GM18861 (cell line): Measurements from ENCODE around the gene C4BPA.

Experiments used
- ATAC-seq: cut with Tn5 transposase; IDR thresholded peaks from one replicate; pipeline ENCODE4 v1.9.1; 2021; ENCODE audit not compliant: unreplicated experiment

Gene C4BPA

DNA sequence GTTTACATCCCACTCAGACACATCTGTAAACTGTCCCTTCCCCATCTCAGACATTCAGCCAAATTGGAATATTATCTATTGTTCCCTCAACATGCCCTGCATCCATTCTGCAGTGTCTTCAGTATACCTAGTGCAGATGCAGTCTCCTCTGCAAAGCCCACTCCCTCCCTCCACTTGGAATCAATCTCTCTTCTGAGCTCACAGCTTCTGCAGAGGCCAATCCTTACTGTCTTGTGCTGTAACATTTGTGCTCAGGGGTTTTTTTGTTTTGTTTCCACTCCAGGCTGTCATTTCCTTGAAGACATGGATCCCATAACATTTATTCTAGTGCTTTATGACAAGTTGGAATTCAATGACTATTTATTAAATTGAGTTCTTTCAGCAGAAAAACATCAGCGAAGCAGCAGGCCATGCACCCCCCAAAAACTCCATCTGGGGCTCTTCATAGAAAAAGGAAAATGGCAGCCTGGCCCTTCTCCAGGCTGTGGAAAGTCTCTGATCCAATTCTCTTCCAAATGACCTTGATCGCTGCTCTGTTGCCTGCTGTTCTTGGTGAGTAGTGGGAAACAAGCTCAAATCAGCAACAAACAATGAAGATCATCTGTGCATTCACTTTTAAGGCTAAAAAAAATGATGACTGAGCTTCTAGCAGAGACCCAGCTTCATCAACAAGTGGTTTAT lies 8.7 kb downstream of the C4BPA start:
- no peak for ATAC-seq

DNA sequence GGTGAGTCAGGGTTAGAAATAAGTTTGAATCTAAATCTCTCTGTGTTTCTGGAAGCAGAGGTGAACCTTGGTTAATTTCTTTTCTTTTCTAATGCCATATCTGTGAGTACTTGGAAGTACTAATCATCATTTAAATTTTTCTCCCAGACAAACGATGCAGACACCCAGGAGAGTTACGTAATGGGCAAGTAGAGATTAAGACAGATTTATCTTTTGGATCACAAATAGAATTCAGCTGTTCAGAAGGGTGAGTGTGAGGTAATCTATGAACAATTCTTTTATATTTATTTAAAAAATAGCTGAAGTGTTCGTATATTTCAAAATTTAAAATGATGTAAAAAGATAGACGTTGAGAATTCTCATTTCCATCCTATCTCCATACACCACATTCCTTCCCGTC lies 11.2 kb downstream of the C4BPA start:
- no peak for ATAC-seq

DNA sequence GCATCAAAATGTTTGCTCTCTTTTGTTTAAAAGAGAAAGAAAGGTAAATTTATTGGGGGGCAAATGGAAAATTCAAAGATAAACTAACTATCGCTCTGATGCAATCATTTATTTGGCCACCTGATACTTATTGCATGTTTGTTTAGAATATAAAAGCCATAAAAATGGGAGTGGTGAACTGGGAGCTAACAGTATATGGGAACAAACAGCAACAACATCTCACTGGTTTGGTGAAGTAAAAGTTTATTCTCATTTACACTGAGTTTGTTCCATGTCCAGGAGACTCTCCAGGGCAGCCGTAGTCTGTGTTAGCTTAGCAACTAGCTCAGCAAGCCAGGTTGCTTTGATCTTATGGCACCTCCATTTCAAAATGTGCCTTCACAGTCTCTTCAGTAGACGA lies 20.4 kb downstream of the C4BPA start:
- no peak for ATAC-seq

DNA sequence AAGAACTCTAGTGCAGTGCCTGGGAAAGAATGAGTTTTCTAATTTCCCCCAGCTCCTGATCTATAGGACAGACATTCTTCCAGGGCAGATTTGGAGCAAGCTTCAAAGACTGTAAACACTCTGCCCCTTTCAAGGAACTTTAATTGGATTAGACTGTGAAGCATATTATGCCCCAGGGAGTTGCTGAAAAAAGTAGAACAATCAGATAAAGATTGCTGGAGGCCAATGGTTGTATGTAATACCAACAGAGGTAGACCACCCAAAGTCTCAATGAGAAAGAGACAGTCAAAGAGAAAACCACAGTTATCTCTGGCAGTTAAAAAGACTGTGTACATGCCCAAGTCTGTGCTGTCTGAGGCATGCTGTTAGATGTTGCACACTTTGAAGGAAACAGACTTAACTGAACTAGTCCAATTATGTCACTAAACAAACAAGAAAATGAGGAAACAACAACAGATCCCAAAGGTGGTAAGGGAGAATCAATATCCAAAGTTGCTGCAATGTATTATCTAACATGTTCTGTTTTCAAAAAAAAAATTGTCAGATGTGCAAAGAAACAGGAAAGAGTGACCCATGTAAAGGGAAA lies 24.4 kb downstream of the C4BPA start:
- ATAC-seq: no peak

DNA sequence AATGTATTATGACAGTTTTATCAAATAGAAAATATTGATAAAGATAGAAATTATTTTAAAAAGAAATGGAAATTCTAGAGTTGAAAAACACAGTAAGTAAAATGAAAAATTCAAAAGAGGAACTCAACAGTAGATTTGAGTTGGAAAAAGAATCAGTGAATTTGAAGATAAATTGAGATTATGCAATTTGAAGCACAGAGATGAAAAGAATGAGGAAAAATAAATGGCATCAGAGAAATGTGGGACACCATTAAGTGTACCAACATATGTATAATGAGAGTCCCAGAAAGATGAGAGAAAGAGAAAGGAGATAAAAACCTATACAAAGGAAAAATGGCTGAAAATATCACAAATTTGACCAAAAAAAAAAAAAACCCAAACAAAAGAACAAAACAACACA lies 25.0 kb downstream of the C4BPA start:
- ATAC-seq: no peak

DNA sequence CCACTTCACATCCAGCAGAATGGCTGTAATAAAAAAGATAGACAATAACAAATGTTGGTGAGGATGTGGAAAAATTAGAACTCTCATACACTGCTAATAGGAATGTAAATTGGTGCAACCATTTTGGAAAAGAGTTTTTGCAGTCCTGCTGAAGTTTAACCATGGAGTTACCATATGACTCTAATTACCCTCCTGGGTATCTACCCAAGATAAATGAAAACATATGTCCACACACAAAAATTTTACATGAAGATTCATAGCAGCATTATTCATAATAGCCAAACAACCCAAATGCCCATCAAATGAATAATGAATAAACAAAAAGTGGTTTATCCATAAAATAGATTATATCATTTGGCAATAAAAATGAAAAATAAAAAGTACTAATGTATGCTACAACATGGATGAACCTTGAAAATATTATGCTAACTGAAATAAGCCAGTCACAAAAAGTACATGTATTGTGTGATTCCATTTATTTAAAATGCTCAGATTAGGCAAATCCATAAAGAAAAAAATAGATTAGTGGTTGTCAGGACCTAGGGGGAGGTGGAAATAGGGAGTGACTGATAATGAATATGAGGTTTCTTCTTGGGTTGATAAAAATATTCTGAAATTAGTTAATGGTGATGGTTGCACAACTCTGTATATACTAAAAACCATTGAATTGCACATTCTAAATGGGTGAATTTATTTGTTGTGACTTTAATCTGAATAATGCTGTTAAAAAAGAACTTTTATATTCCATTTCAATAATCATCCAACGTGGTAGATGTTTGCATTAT lies 26.4 kb downstream of the C4BPA start:
- ATAC-seq: no peak

DNA sequence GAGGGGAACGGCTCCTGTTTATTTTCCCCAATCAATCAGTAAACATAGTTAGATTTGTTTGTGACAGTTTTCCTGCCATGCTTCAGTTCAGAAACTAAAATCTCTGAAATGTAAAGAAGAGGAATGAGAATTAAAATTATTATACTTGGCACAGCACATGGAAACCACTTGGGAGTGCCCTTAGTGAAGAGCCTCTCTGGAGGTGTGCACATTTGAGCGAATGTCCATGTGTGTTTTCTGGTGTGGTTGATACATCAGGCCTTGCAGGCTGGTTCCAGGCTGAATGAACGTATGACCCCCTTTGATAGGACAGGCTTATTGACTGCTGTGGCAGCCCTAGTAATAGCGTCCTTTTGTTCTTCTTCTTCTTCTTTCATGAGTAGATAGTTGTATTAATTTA lies 27.1 kb downstream of the C4BPA start:
- no peak for ATAC-seq

DNA sequence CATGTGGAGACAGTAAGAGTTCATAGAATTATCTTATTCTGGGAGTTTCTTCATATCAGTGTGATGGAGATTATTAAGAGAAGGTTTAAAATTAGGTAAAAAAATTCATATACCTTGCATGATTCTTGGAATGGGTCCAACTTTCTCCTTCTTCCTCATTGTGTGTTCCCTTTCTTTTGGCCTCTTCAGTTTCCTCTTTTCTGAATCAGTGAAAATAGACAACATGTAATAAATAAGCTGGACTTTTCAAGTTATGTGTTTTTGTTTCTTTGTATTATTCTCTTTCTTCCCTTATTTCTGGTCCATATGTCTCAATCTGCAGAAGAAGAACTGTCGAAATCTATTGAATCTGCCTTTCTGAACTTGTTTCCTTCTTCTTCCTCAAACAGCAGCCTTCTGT lies 30.5 kb downstream of the C4BPA start:
- ATAC-seq: no peak

DNA sequence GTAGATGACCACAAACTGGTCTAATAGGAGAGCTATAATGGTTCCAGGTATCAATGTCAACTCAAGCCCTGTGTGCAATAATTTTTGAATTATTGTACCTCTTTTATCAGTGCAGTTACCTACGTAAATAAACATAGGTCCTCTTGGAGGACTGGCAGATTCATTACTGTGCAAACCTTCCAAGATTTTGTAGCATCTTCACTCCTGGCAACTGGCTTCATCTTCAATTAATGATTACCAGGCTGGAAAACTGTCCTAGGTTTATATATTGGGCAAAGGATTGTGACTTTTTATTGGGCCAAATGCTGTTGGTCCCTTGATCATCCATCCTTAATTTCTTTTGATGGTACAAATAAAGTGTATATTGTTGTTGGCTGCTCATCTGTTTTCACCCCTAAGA lies 35.6 kb downstream of the C4BPA start:
- no peak for ATAC-seq

DNA sequence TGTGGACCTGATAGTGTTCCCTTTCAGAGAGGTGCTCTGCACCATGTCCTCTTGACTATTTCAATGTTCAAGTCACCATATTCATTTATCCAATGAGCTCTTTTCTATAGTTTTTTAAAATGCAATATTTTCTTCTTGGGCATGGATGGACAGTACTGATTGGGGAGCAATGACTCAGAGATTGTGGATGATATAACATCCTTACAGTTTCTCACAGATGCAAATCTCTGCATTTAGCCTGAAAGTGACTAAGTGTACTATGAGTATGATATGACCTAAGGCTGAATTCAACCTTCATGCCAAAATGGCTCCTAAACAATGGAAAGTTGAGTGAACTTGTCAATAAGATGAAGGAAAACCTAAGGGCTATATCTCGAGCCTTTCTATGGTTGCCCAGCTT lies 36.5 kb downstream of the C4BPA start:
- no peak for ATAC-seq

DNA sequence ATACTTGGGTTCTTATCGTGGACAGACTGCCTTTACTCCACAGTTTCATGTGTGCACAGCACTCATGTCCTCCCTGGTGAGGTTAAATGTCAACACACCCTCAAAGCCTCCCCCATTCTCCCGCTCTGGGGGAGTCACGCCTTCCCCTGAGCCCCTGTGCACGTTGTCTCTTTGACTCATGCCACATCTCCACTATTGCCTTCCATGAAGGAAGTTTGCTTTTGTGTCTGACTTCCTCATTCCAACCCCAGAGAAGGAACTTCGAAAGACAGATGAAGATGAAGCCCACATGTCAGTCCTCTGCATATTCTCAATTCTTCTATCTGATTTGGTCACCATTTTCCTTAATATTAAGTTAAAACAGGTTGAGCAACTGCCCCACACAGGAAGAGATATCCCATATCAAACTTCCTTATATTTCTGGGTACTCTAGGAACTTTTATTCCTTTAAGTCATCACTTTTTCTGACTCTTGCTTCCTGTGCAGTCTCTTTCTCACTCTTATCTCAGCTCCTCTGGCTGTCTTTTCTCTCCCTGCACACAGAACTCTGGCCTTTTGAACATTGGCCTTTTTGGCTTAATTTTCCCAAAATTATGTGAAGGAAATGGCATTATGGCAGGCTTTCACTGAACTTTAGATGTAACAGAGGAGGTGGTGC lies 41.5 kb downstream of the C4BPA start:
- ATAC-seq: no peak

DNA sequence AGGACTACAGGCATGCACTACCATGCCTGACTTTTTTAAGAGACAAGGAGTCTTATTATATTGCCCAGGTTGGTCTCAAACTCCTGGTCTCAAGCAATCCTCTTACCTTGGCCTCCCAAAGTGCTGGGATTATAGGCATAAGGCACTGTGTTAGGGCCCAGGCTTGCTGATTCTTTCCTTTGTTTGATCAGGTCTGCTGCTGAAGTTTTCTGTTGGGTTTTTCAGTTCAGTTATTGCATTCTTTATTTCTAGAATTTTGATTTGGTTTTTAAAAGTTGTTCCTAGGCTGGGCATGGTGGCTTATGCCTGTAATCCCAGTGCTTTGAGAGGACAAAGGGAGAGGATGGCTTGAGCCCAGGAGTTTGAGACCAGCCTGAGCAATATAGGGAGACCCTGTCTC lies 47.9 kb downstream of the C4BPA start:
- no peak for ATAC-seq

DNA sequence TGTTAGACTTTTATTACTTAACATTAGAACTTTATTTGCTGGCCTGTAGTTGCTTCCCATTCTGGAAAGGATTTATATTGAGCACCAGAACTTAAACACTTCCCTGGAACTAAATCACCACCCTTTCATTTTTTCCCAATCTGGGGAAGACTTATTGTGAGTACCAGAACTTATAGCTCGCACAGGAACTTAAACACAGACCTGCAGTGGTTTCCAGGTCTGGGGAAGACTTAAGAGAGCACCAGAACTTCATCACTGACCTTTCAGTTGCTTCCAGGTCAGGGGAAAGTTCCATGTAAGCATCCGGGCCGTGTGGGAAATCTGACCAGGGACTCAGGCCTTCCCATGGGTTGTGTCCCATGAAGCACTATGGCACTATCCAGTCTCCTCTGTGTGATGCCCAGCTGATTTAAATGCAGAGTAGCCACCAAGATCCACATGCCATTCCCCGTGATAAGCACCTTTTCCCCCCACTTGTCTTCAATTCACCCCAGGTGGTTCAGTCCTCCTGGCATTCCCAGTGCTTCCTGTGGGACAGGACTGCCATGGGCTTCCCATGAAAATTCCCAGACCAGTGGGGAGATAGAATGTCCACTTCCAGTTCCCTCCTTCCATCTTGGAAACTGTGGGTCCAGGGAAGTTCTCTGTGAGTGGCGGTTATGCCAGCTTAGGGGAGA lies 48.9 kb downstream of the C4BPA start:
- no peak for ATAC-seq

DNA sequence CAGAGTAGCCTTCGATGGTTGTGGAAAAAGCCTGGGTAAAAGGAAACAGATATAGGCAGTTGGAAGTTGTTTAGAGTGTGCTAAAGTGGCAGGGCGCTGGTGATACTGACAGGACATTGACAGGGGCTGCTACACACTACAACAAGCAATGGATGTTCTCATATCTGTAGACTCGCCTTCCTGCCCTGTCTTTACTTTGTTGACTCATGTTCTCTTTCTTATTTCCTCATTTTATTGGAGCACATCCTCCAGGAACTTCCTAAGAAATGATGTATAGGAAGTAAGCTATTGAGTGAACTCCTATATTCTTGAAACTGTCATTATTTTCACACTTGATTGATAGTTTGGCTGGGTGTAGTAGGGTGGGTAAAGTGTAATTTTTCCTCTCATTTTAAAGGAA lies 51.0 kb downstream of the C4BPA start:
- no peak for ATAC-seq

DNA sequence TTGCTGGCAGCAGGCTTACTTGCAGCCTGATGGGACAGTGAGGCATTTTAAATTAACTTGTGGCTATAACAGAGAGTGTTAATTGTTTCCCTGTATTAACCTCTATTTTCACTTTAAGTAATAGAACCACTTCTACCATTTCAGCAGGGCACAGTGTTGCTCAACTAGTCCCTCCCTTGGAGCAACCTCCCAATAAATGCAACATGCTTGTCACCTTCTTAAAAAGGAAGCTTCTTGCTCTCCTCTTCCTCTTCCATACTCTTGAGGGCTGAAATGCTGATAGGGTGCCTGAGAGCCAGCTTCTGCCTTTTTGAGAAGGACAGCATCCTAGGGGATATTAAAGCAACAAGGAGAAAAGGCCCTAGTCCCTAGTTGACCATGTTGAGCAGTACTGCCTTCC lies 52.1 kb downstream of the C4BPA start:
- no peak for ATAC-seq

DNA sequence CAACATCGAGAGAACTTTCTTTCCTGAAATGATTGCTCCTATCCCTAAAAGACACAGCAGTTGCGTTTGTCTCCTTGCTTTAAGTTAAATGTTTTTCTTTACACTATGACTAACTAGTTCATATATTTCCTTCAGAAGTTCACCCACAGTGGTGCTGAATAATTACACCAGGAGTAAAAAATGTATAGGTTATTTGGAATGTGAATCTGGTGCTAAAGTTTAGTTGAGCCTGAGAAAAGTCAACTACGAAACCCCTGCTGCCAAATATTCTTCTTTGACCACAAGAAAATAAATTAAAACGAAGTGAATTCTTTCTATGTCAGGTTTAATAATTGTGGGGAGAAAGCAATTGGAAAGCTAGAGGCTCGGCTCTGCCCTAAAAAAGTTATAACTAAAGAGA lies 52.8 kb downstream of the C4BPA start:
- no peak for ATAC-seq

DNA sequence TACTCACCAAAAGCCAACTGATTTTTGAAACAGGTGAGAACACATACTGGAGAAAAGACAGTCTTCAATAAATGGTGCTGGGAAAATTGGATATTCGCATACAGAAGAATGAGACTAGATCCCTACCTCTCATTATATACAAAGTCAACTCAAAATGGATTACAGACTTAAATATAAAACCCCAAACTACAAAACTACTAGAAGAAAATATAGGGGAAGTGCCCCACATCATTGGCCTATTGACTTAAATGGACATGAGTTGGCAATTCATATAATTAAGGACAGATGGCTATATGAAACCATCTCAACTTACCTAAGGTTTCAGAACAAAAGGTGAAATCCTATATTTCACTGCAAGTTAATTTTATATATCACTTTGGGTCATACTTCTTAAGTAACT lies 60.1 kb downstream of the C4BPA start:
- no peak for ATAC-seq

DNA sequence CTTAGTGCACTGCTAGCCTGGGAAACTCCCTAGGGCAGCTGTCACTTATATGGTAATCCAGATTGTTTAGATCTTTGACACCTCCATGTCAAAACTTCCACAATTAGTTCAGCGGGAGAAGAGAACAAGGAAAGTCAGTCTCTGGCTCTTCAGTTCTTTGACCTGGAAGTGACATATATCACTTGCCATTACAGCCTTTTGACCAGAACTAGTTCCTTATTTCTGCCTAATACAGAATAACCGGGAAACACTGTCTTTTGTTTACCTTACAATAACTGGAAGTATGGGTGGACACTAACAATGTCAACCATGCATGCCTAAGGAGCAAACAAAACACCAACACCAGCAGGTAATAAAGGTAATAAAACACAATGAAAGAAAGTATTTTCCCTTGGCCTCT lies 68.3 kb downstream of the C4BPA start:
- no peak for ATAC-seq

DNA sequence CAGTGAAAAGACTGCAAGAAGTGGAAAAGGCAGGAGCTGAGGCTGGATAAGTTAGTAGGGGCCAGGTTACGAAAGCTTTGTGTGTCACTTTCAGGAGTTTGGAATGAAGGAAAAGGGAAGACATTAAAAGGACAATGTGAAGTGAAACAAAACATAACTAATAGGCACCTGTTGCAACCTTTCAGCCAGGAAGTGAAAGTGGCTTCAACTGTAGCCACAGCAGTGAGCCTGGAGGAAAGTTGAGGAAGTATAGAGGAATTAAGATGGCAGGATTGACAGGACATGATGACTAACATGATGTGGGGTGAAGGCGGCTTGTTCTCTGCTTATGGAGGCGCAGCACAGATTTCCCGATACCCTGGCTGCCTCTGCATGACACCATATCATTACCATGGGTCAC lies 68.9 kb downstream of the C4BPA start:
- ATAC-seq: no peak

DNA sequence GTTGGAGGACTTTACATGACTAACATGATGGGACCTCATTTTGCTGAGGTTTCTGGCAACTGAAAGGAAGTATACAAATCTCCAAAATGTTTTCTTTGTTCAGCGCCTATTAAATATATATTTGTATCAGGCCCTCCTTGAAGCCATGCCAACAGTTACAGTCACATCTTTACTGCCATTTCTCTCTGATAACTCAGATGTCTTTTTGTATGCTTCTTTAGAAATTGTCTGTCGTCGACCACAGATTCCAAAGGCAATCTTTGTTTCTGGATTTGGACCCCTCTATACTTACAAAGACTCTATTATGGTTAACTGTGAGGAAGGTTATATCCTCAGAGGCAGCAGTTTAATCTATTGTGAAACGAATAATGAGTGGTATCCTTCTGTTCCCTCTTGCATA lies 69.4 kb downstream of the C4BPA start:
- ATAC-seq: no peak

DNA sequence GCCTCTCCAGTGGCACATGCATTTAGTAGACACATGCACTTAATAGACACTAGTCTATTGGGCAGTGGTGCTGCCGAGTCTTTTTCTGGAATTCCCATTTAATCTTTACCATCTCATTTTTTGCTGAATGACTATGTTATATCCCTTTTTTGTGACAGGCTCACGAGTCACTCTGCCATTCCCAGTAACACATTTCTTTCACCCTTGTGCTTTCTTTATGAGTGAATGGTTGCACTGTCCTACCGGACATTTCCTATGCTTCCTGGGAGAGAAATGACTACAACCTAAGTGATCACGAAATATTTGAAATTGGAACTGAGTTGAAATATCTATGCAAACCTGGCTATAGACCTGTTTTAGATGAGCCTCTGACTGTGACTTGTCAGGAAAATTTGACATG lies 70.9 kb downstream of the C4BPA start:
- no peak for ATAC-seq
